CD1c-positive myeloid dendritic cell (primary cell): ENCODE measurements around the gene COA8.
A peak's percentile ranks its signal among the peaks of the same experiment; 100 is the strongest.
"Not testable (repeated sequence)": the region's sequence is repeated elsewhere in the genome, so short reads cannot be mapped to it uniquely, and the experiment has no call there.

Experiments used
- DNase-seq: peaks from one replicate; pipeline ENCODE4 v3.0.0-alpha.2; 2016; ENCODE audit errors: extremely low spot score

COA8 gene

GRCh38 chr14:103525430-103526246, 37.1 kb upstream of the COA8 start:
- DNase-seq: not testable (repeated sequence)

- peak; percentile 74 for DNase-seq
These were observed 36.4 kb upstream of the COA8 start for GRCh38 chr14:103526247-103526913.

GRCh38 chr14:103526914-103527248, 35.9 kb upstream of the COA8 start:
- no peak for DNase-seq

GRCh38 chr14:103527408-103528145, 35.2 kb upstream of the COA8 start:
- DNase-seq: peak; percentile 79

GRCh38 chr14:103528146-103528586, 34.6 kb upstream of the COA8 start:
- no peak for DNase-seq

- DNase-seq: peak; percentile 90
These were observed 34.0 kb upstream of the COA8 start, which contains the start of gene TRMT61A for GRCh38 chr14:103528587-103529382. TSS of gene TRMT61A (plus strand) at chr14:103529196. CDS start at chr14:103529979, 783 bp downstream.

GRCh38 chr14:103529383-103530365, 33.1 kb upstream of the COA8 start:
- DNase-seq: no peak

- DNase-seq: no peak
These were observed 32.4 kb upstream of the COA8 start for GRCh38 chr14:103530390-103530789.

- DNase-seq: no peak
These were observed 31.9 kb upstream of the COA8 start for GRCh38 chr14:103530831-103531230.

- no peak for DNase-seq
These were observed 31.1 kb upstream of the COA8 start for GRCh38 chr14:103531421-103532215.

- no peak for DNase-seq
These were observed 30.3 kb upstream of the COA8 start for GRCh38 chr14:103532216-103533136.

GRCh38 chr14:103533137-103533998, 29.4 kb upstream of the COA8 start:
- peak; percentile 29 for DNase-seq

GRCh38 chr14:103533999-103534575, 28.7 kb upstream of the COA8 start:
- DNase-seq: no peak

GRCh38 chr14:103534576-103535061, 28.1 kb upstream of the COA8 start:
- no peak for DNase-seq

- no peak for DNase-seq
These were observed 27.5 kb upstream of the COA8 start for GRCh38 chr14:103535081-103535890.
